Psoas muscle (tissue), 8 donors: Measurements from ENCODE around the gene CFAP46. TPM values are rescaled to one million over a fixed set of nuclear protein-coding genes. Genes with fewer than 3 reads are reported as not detected.
"Not testable (repeated sequence)": the region's sequence is repeated elsewhere in the genome, so short reads cannot be mapped to it uniquely, and the experiment has no call there.

Source experiments
- ATAC-seq, 4 donors: fragments of 200-7000 bp; cut with Tn5 transposase; one replicate each; pipeline ENCODE4 v1.9.1; 2020; ENCODE audit warnings: moderate library complexity in 3 of 4, mild to moderate bottlenecking in 2 of 4
- DNase-seq, 2 donors: peaks; one replicate each; pipeline ENCODE4 v3.0.0-alpha.2; 2020
- H3K27ac ChIP-seq: fragments of 200-600 bp; one replicate; pipeline ENCODE4 v1.8.0; 2022
- H3K27me3 ChIP-seq, 3 donors: fragments of 200-600 bp in 1 of 3; one replicate each; pipeline versions ENCODE4 v1.6.1 to v1.8.0; 2013 to 2022; ENCODE audit warnings: low read length in 2 of 3, mild to moderate bottlenecking in 2 of 3, moderate library complexity in 1 of 3; ENCODE audit not compliant: insufficient read depth in 3 of 3
- H3K36me3 ChIP-seq, 2 donors: fragments of 200-600 bp in 1 of 2; one replicate each; pipeline versions ENCODE4 v1.6.1 to v1.8.0; 2013 to 2022; ENCODE audit warnings: low read depth in 1 of 2, mild to moderate bottlenecking in 1 of 2, moderate library complexity in 1 of 2; ENCODE audit not compliant: insufficient read depth in 1 of 2
- H3K4me1 ChIP-seq: fragments of 200-600 bp; one replicate; pipeline ENCODE4 v1.8.0; 2022
- H3K4me3 ChIP-seq: fragments of 200-600 bp; one replicate; pipeline ENCODE4 v1.8.0; 2022; ENCODE audit warnings: mild to moderate bottlenecking
- H3K9me3 ChIP-seq: fragments of 200-600 bp; one replicate; pipeline ENCODE4 v1.8.0; 2022
- CTCF ChIP-seq: fragments of 200-600 bp; IDR thresholded peaks from one replicate; pipeline ENCODE4 v1.8.0; 2022; ENCODE audit warnings: antibody characterized with exemption
- WGBS, 3 donors: extraction: QIAGEN DNeasy Blood & Tissue Kit; methylation state at CpG; one replicate each; pipeline versions ENCODE4 v1.1.6 to v1.1.7; 2013; 5-methylcytosine and 5-hydroxymethylcytosine counted together
- intact Hi-C, 2 donors: fragments of 100-400 bp; cut with DNase I; formaldehyde crosslinking; loops; one replicate each; pipeline versions ENCODE4 v1.11.0 to v1.14.2; 2022
- polyA plus RNA-seq, 3 donors: library from polyadenylated mRNA; stranded (reverse); fragments of 200-250 nt; gene quantifications; one replicate each; pipeline ENCODE4 v1.2.3, GENCODE V29; 2013
- total RNA-seq, 4 donors: library from RNA; stranded (reverse); fragmentation: NEBNext Ultra II Directional in 2 of 4; extraction: Animal tissue kit (Norgen Biotek cat#: 25700) in 2 of 4; gene quantifications; one replicate each; pipeline versions ENCODE4 v1.2.1 to v1.2.4, GENCODE V29; 2021 to 2023
- donor health status: healthy with polysubstance abuse.
- donor health status: DM: no; HTN: no; CAD: no; lungs with moderate emphysema.
- donor health status: Bipolar disorder and iron deficiency.
- donor health status: healthy.
- donor health status: DM: yes; HTN: yes; CAD: no.
- donor health status: DM: no; HTN: no; CAD: no.
- donor health status: DM: no; HTN: no; CAD: no.
- donor health status: DM: yes; HTN: yes; CAD: no.

CFAP46 gene
- total and polyA plus RNA-seq, 7 donors, result 3.9 to 25.4 (median 13.8) TPM

DNA sequence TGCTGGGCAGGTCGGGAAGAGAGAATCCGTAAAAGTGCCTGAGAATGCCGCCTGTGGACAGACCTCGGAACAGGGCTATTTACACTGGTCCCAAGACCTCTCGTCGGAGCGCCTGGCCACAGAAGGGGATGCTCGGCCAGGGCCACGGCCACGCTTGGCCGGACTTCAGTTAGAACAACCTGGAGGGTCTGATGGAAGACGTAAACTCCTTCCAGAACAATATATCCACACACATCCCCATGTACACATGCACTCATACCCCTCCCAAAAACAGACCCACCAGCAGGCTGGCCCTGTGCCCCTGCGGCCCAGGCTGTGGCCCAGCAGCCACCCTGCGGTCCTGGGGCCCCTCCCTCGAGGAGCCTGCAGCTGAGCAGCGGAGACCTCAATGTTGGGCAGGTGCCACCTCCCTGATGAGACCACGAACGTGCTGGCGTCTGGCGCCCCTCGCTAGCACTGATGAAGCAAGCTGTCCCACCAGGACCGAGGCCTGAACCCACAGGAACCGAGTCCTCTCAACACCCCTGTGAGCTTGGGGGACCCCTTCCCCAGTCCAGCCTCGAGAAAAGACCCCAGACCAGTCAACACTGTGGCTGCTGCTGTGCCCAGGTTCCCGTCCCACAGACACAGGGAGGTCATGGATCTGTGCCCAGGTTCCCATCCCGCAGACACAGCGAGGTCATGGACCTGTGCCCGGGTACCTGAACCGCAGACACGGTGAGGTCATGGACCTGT lies 8.9 kb downstream of the CFAP46 start:
- no peak for TF ChIP-seq CTCF
- Histone ChIP-seq H3K9me3 (no peaks in the 10 kb centered on the region), H3K27me3 (peaks cover 0 to 4% (median 0%) of the 10 kb centered on the region in 3 donors), H3K27ac (no peak overlapping the region), H3K36me3 (no peaks in the 10 kb centered on the region), H3K4me3 (no peak overlapping the region), H3K4me1 (no peaks in the 10 kb centered on the region)
- ATAC-seq (no peak), DNase-seq (no peak)
- 86 to 87% (median 86%) methylated on average over 30 of the region's 30 CpGs for WGBS, 3 donors
- intact Hi-C loops, result no loop called here

- Histone ChIP-seq H3K36me3 (no peaks in the 10 kb centered on the region), H3K4me1 (no peaks in the 10 kb centered on the region), H3K27ac (no peak overlapping the region), H3K4me3 (no peak overlapping the region), H3K27me3 (peaks cover 0 to 3% (median 0%) of the 10 kb centered on the region in 3 donors), H3K9me3 (no peaks in the 10 kb centered on the region)
- DNase-seq, result no peak
- no peak for ATAC-seq
- TF ChIP-seq CTCF, result no peak
- 85 to 88% (median 85%) methylated on average over 25 of the region's 25 CpGs for WGBS, 3 donors
- intact Hi-C loops, result no loop called here
Observed at GRCh38 chr10:132932461-132933307, 9.7 kb downstream of the CFAP46 start.

DNA sequence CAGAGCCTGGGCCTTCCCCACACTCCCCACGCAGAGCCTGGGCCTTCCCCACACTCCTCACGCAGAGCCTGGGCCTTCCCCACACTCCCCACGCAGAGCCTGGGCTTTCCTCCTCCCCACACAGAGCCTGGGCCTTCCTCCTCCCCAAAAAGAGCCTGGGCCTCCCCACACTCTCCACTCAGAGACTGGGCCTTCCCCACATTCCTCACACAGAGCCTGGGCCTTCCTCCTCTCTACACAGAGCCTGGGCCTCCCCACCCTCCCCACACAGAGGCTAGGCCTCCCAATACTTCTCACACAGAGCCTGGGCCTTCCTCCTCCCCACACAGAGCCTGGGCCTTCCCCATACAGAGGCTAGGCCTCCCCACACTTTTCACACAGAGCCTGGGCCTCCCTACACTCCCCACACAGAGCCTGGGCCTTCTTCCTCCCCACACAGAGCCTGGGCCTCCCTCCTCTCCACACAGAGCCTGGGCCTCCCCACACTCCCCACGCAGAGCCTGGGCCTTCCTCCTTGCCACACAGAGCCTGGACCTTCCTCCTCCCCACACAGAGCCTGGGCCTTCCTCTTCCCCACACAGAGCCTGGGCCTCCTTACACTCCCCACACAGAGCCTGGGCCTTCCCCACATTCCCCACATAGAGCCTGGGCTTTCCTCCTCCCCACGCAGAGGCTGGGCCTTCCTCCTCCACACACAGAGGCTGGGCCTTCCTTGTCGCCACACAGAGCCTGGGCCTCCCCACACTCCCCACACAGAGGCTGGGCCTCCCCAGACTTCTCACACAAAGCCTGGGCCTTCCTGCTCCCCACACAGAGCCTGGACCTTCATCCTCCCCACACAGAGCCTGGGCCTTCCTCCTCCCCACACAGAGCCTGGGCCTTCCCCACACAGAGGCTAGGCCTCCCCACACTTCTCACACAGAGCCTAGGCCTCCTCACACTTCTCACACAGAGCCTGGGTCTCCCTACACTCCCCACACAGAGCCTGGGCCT lies 10.8 kb downstream of the CFAP46 start:
- DNase-seq, H3K27ac ChIP-seq, H3K27me3 ChIP-seq, intact Hi-C loops, H3K9me3 ChIP-seq, H3K4me3 ChIP-seq, ATAC-seq, H3K36me3 ChIP-seq, H3K4me1 ChIP-seq: not testable (repeated sequence)
- 83 to 89% (median 88%) methylated on average over 6 of the region's 6 CpGs for WGBS, 3 donors

- H3K9me3 ChIP-seq, DNase-seq: not testable (repeated sequence)
Observed at GRCh38 chr10:132930701-132931100, 11.7 kb downstream of the CFAP46 start.

GRCh38 chr10:132929953-132930548 lies 12.3 kb downstream of the CFAP46 start:
- peak in 1 of 2 donors; percentile 45 for DNase-seq

More at GRCh38 chr10:132930701-132931100, 11.7 kb downstream of the CFAP46 start:
- H3K4me1 ChIP-seq, H3K27ac ChIP-seq, H3K27me3 ChIP-seq, intact Hi-C loops, ATAC-seq, H3K36me3 ChIP-seq, H3K4me3 ChIP-seq: not testable (repeated sequence)
- WGBS, 3 donors, result 73 to 83% (median 77%) methylated on average over 1 to 2 of the region's 3 CpGs

More at GRCh38 chr10:132929953-132930548, 12.3 kb downstream of the CFAP46 start:
- Histone ChIP-seq H3K4me3 (no peak overlapping the region), H3K36me3 (no peaks in the 10 kb centered on the region), H3K4me1 (no peaks in the 10 kb centered on the region), H3K27ac (no peak overlapping the region), H3K9me3 (no peaks in the 10 kb centered on the region), H3K27me3 (peaks cover 0 to 12% (median 4%) of the 10 kb centered on the region in 3 donors)
- ATAC-seq, result no peak
- intact Hi-C loops, result no loop called here
- TF ChIP-seq CTCF, result no peak
- 84 to 89% (median 87%) methylated on average over 9 to 10 of the region's 10 CpGs for whole genome bisulfite sequencing, 3 donors
